Activated T-helper 17 cell treated with anti-CD3 and anti-CD28 coated beads, Interleukin-2, amount 50 U/mL, for 72 hours (primary cell): Measurements from ENCODE around the gene GCK. TPM values are rescaled to one million over a fixed set of nuclear protein-coding genes. Genes with fewer than 3 reads are reported as not detected.

Experiments used
- ATAC-seq: fragments of 150-1000 bp; cut with Tn5 transposase; replicated peaks from 2 replicates; pipeline ENCODE4 v1.10.0; 2021; ENCODE audit warnings: mild to moderate bottlenecking, moderate library complexity
- H3K27ac Mint-ChIP-seq: one replicate; pipeline ENCODE4 v1.8.0; 2022; ENCODE audit warnings: mixed read lengths
- H3K27me3 Mint-ChIP-seq: one replicate; pipeline ENCODE4 v1.8.0; 2022; ENCODE audit warnings: mixed read lengths
- H3K36me3 Mint-ChIP-seq: one replicate; pipeline ENCODE4 v1.8.0; 2022; ENCODE audit warnings: low read depth, mild to moderate bottlenecking, mixed read lengths
- H3K4me1 Mint-ChIP-seq: one replicate; pipeline ENCODE4 v1.8.0; 2022; ENCODE audit warnings: mixed read lengths
- H3K4me3 Mint-ChIP-seq: one replicate; pipeline ENCODE4 v1.8.0; 2022; ENCODE audit warnings: mild to moderate bottlenecking, mixed read lengths
- H3K9me3 Mint-ChIP-seq: one replicate; pipeline ENCODE4 v1.8.0; 2022; ENCODE audit warnings: mixed read lengths
- total RNA-seq, 2 donors: library from RNA; stranded (reverse); gene quantifications; one replicate each; pipeline ENCODE4 v1.2.3, GENCODE V29; 2022

GCK gene
- total RNA-seq, 2 donors from 2014 or later: 0.58 to 1.2 TPM

DNA sequence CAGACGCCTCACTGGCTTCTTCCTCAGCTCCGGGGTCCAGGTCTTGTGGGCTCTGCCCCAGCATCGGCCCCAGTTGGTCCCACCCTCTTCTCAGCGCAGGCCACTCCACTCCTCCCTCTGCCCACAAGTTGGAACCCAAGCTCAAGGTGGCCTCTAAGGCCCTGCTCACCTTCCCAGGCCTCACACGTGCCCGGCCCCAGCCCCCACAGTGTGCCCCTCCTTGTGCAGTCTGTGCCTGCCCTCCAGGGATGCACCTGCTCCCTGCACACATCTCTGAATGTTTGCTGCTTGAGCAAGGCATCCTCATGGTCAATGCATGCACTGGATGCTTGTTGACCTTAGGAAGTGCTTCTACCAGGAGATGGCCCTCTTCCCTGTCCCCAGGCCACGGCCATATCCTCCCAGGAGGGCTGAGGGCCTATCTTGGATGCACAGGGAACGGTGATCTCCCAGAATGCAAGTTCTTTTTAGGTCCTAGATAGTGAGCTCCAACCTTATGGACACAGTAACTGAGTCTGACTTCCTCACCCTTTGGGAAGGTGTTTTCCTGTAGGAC, 92.8 kb downstream of the GCK start:
- Mint-ChIP-seq H3K27ac (peak overlapping the region; percentile 45), H3K27me3 (no peaks in the 10 kb centered on the region), H3K9me3 (no peaks in the 10 kb centered on the region), H3K4me1 (peaks cover 6% of the 10 kb centered on the region), H3K36me3 (no peaks in the 10 kb centered on the region), H3K4me3 (no peak overlapping the region)
- no peak for ATAC-seq

DNA sequence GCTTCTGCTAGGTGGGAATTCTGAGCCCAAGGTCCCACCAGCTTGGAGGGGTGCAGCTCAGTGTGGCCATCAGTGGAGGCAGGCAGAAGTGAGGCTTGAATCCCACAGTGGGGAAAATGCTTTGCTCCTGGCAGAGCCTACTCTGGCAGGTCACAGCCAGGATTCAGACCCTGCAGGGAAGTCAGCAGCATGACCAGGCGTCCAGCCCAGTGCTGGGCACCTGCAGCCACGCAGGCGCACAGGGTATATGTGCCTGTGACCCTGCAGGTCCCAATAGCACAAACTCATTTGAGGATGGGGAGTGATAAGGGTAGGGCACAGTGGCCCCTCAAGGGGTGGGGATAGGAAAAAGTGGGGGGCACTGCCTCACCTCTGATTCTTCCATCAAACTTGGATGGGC, 93.5 kb downstream of the GCK start:
- ATAC-seq: no peak
- Mint-ChIP-seq H3K27me3 (no peaks in the 10 kb centered on the region), H3K9me3 (no peaks in the 10 kb centered on the region), H3K4me3 (no peak overlapping the region), H3K36me3 (no peaks in the 10 kb centered on the region), H3K27ac (no peak overlapping the region), H3K4me1 (peaks cover 6% of the 10 kb centered on the region)

- no peak overlapping the region for H3K4me3 Mint-ChIP-seq
- ATAC-seq: no peak
- no peaks in the 10 kb centered on the region for H3K9me3 Mint-ChIP-seq
- no peaks in the 10 kb centered on the region for H3K36me3 Mint-ChIP-seq
- H3K4me1 Mint-ChIP-seq: peaks cover 6% of the 10 kb centered on the region
- H3K27ac Mint-ChIP-seq: no peak overlapping the region
- no peaks in the 10 kb centered on the region for H3K27me3 Mint-ChIP-seq
Measured at GRCh38 chr7:44094883-44095592, 94.2 kb downstream of the GCK start.

GRCh38 chr7:44094365-44094764, 94.9 kb downstream of the GCK start:
- Mint-ChIP-seq H3K4me1 (peaks cover 6% of the 10 kb centered on the region), H3K9me3 (no peaks in the 10 kb centered on the region), H3K36me3 (no peaks in the 10 kb centered on the region), H3K4me3 (no peak overlapping the region), H3K27ac (no peak overlapping the region), H3K27me3 (no peaks in the 10 kb centered on the region)
- ATAC-seq: no peak

Other genes starting within 250 kb of the GCK start
- gene SPDYE1, start 191.5 kb downstream of the GCK start, total RNA-seq: not detected
- 100 to 1,000 TPM in 1 of 2 donors, 10 to 100 TPM in 1; 93.8 to 137 TPM for gene DBNL, start 144.7 kb downstream of the GCK start, total RNA-seq
- 1 to 10 TPM in 1 of 2 donors, not detected in 1; 2.4 TPM for gene PGAM2, start 123.9 kb downstream of the GCK start, total RNA-seq
- gene POLM, start 106.9 kb downstream of the GCK start, total RNA-seq: 10 to 100 TPM; 27.8 to 33.9 TPM
- gene AEBP1, start 85.1 kb downstream of the GCK start, total RNA-seq: 1 to 10 TPM; 1.2 to 5.3 TPM
- gene POLD2, start 65.9 kb downstream of the GCK start, total RNA-seq: 100 to 1,000 TPM; 114 to 181 TPM
- gene MYL7, start 48.1 kb downstream of the GCK start, total RNA-seq: not detected
- gene YKT6, start 11.5 kb upstream of the GCK start, total RNA-seq: 10 to 100 TPM; 34.4 to 66.8 TPM
- gene CAMK2B, start 136.2 kb upstream of the GCK start, total RNA-seq: 1 to 10 TPM; 1.0 to 1.7 TPM